GM12878 (cell line): Measurements from ENCODE around the gene FAM120A. TPM values are rescaled to one million over a fixed set of nuclear protein-coding genes. Genes with fewer than 3 reads are reported as not detected.

Source experiments
- ATAC-seq: fragments of 200-7000 bp; cut with Tn5 transposase; 3 replicates; pipeline ENCODE4 v1.9.1; 2020; ENCODE audit warnings: mild to moderate bottlenecking, moderate library complexity
- BruUV-seq: library from RNA; stranded (reverse); fragments of 400-500 nt; replicated peaks from 2 replicates; lab custom pipeline; 2021; lab: Mats Ljungman, UMichigan
- CTCF ChIA-PET: fragments of 300-600 bp; sonication (Branson Sonifier 250); formaldehyde crosslinking; extraction: SDS; loops from one replicate; lab custom pipeline; 2021; ENCODE audit warnings: inconsistent platforms; lab: Yijun Ruan, JAX
- POLR2A ChIA-PET: fragments of 350-600 bp; formaldehyde crosslinking; extraction: SDS; loops from one replicate; lab custom pipeline; 2021; ENCODE audit warnings: inconsistent platforms; lab: Charles Lee
- RAD21 ChIA-PET: fragments of 300-600 bp; sonication (Branson Sonifier 250); formaldehyde crosslinking; loops from one replicate; lab custom pipeline; 2023; ENCODE audit warnings: antibody characterized with exemption; ENCODE audit not compliant: unreplicated experiment; lab: Charles Lee
- SMC1A ChIA-PET: fragments of 300-600 bp; sonication (Branson Sonifier 250); formaldehyde crosslinking; loops from one replicate; lab custom pipeline; 2023; ENCODE audit not compliant: unreplicated experiment, uncharacterized antibody; lab: Charles Lee
- DNase-seq: peaks from one replicate; pipeline ENCODE4 v3.0.0-alpha.2; 2011; ENCODE audit warnings: low read depth, low spot score
- FAIRE-seq: peaks from 3 replicates; lab custom pipeline; 2011; peaks lifted over from hg19 to GRCh38; lab: Jason Lieb, UNC
- H2AFZ ChIP-seq: 2 replicates; pipeline ENCODE4 v1.6.0; 2011; ENCODE audit warnings: low read depth, low read length, control low read depth; ENCODE audit not compliant: control insufficient read depth
- H3K27ac ChIP-seq: 2 replicates; pipeline ENCODE4 v1.5.1; 2011; ENCODE audit warnings: control low read depth; ENCODE audit not compliant: control insufficient read depth, insufficient read depth
- H3K27me3 ChIP-seq, 2 experiments: replicated peaks in 1 of 2; 2 replicates each; pipeline versions ENCODE4 v1.6.0 to v1.6.1; 2011; ENCODE audit warnings: low read length in 1 of 2; ENCODE audit not compliant: control insufficient read depth in 2 of 2, insufficient read depth in 2 of 2
- H3K36me3 ChIP-seq, 2 experiments: 2 replicates each; pipeline ENCODE4 v1.5.1; 2011; ENCODE audit warnings: low read length in 1 of 2; ENCODE audit not compliant: control insufficient read depth in 2 of 2, insufficient read depth in 2 of 2
- H3K4me1 ChIP-seq: 2 replicates; pipeline ENCODE4 v1.6.1; 2011; ENCODE audit warnings: mild to moderate bottlenecking, low read length, moderate library complexity, mixed read lengths; ENCODE audit not compliant: control insufficient read depth, insufficient read depth
- H3K4me2 ChIP-seq: 2 replicates; pipeline ENCODE4 v1.6.0; 2011; ENCODE audit warnings: control low read depth; ENCODE audit not compliant: control insufficient read depth, insufficient read depth
- H3K4me3 ChIP-seq: fragments of 200-600 bp; sonication (generic); 2 replicates; pipeline ENCODE4 v1.5.1; 2016
- H3K79me2 ChIP-seq: 2 replicates; pipeline ENCODE4 v1.6.0; 2011; ENCODE audit warnings: low read length; ENCODE audit not compliant: control insufficient read depth, insufficient read depth
- H3K9ac ChIP-seq: 2 replicates; pipeline ENCODE4 v1.8.0; 2011; ENCODE audit warnings: low read length, control low read depth, mixed read lengths; ENCODE audit not compliant: control insufficient read depth, insufficient read depth
- H3K9me3 ChIP-seq: replicated peaks from 3 replicates; pipeline ENCODE4 v1.5.1; 2011; ENCODE audit warnings: mild to moderate bottlenecking, low read length; ENCODE audit not compliant: control insufficient read depth, insufficient read depth
- H4K20me1 ChIP-seq: 2 replicates; pipeline ENCODE4 v1.6.0; 2011; ENCODE audit not compliant: control insufficient read depth, insufficient read depth
- E4F1 ChIP-seq: fragments of 450-650 bp; IDR thresholded peaks from 2 replicates; pipeline ENCODE4 v1.6.1; 2018; ENCODE audit warnings: borderline replicate concordance, mild to moderate bottlenecking; ENCODE audit not compliant: partially characterized antibody
- MAX ChIP-seq: IDR thresholded peaks from 2 replicates; pipeline ENCODE4 v1.6.1; 2012; ENCODE audit warnings: low read depth, low read length, improper control_type of control experiment
- SREBF1 ChIP-seq: IDR thresholded peaks from 2 replicates; pipeline ENCODE4 v1.6.1; 2012; ENCODE audit warnings: mild to moderate bottlenecking, low read length
- ZBTB40 ChIP-seq: fragments of 450-650 bp; IDR thresholded peaks from 2 replicates; pipeline ENCODE4 v1.6.1; 2016; ENCODE audit warnings: mild to moderate bottlenecking, moderate library complexity, borderline replicate concordance
- ZNF24 ChIP-seq: fragments of 450-650 bp; IDR thresholded peaks from 2 replicates; pipeline ENCODE4 v1.6.1; 2017; ENCODE audit warnings: antibody characterized with exemption, mild to moderate bottlenecking
- ZNF274 ChIP-seq: IDR thresholded peaks from one replicate; pipeline ENCODE4 v1.8.0; 2011; ENCODE audit not compliant: insufficient read length, insufficient read depth
- WGBS: methylation state at CpG from one replicate; pipeline ENCODE4 v1.1.6; 2016; ENCODE audit warnings: low lambda C conversion rate; ENCODE audit not compliant: insufficient replicate concordance, insufficient coverage; ENCODE audit errors: missing lambda C conversion rate; 5-methylcytosine and 5-hydroxymethylcytosine counted together
- in situ Hi-C: fragments of 300-500 bp; cut with MboI; formaldehyde crosslinking; loops from 9 replicates; pipeline ENCODE4 v1.14.3; 2018; ENCODE audit warnings: mixed read lengths
- intact Hi-C: fragments of 100-400 bp; cut with micrococcal nuclease; formaldehyde crosslinking; loops from one replicate; pipeline ENCODE4 v1.14.2; 2022; ENCODE audit not compliant: unreplicated experiment
- polyA plus RNA-seq, 11 experiments: library from polyadenylated mRNA; depleted of rRNA in 4 of 11; unstranded in 6 of 11; stranded (reverse) in 5 of 11; fragments of >200 nt; fragmentation: Nextera tagmentation in 4 of 11; fragmentation: Illumina TruSeq in 1 of 11; extraction: Ambion mirVana in 4 of 11; extraction: Trizol in 1 of 11; gene quantifications; 1 replicate in 1 of 11; 2 replicates in 10 of 11; pipeline versions ENCODE4 v1.2.1 to v1.2.3, GENCODE V29; 2011 to 2016; ENCODE audit warnings: inconsistent platforms in 2 of 11, missing spikeins in 2 of 11, low read depth in 1 of 11
- total RNA-seq, 4 experiments: library from RNA; depleted of rRNA in 3 of 4; stranded (reverse); fragments of >200 nt in 3 of 4; fragmentation: Illumina TruSeq in 1 of 4; extraction: Trizol in 1 of 4; gene quantifications; 2 replicates each; pipeline versions ENCODE4 v1.2.1 to v1.2.3, GENCODE V29; 2013 to 2021

Gene FAM120A
- total and polyA plus RNA-seq, 10 of the 15 experiments (the other 5 are each of a cell fraction or from before 2014, with no cell fraction given), result 13.1 to 89.6 (median 52.5) TPM

GRCh38 chr9:93591301-93592007 lies 140.0 kb downstream of the FAM120A start:
- no peaks in the 10 kb centered on the region for H3K79me2 ChIP-seq
- H3K27me3 ChIP-seq, result no peaks in the 10 kb centered on the region
- peaks cover 3% of the 10 kb centered on the region; the same call in 1 of the 2 replicates for H4K20me1 ChIP-seq
- no peak for TF ChIP-seq ZNF24
- no peak for TF ChIP-seq ZBTB40
- TF ChIP-seq SREBF1, result no peak
- no peak for TF ChIP-seq E4F1
- no peak for TF ChIP-seq ZNF274
- no peak for TF ChIP-seq MAX
- intact Hi-C loops (no loop called here), in situ Hi-C loops (no loop called here)
- ATAC-seq (no peak), FAIRE-seq (no peak), DNase-seq (no peak)
- no peak overlapping the region for H2AFZ ChIP-seq
- no TSS peak for BruUV-seq
- no peak overlapping the region for H3K4me2 ChIP-seq
- ChIA-PET RAD21 (no interaction called here), POLR2A (no interaction called here), SMC1A (no interaction called here), CTCF (no interaction called here)
- H3K27ac ChIP-seq, result no peak overlapping the region
- no peaks in the 10 kb centered on the region for H3K4me1 ChIP-seq
- WGBS, result 80% methylated on average over 13 of the region's 13 CpGs
- no peaks in the 10 kb centered on the region for H3K36me3 ChIP-seq
- H3K4me3 ChIP-seq, result no peak overlapping the region
- no peaks in the 10 kb centered on the region for H3K9me3 ChIP-seq
- no peak overlapping the region for H3K9ac ChIP-seq
